Neural crest cell (in vitro differentiated cells): ENCODE results near the gene ARHGAP26. TPM values are rescaled to one million over a fixed set of nuclear protein-coding genes. Genes with fewer than 3 reads are reported as not detected.

ENCODE experiments used
- DNase-seq: peaks from one replicate; pipeline ENCODE4 v3.0.0; 2021; ENCODE audit warnings: low read depth, mixed read lengths, low spot score
- H3K27ac Mint-ChIP-seq: one replicate; pipeline ENCODE4 v1.8.0; 2021; ENCODE audit warnings: mild to moderate bottlenecking, mixed read lengths; ENCODE audit not compliant: unreplicated experiment
- H3K27me3 Mint-ChIP-seq: 2 replicates; pipeline ENCODE4 v1.8.0; 2021; ENCODE audit warnings: low read depth, mild to moderate bottlenecking, mixed read lengths
- H3K36me3 Mint-ChIP-seq: 2 replicates; pipeline ENCODE4 v1.8.0; 2021; ENCODE audit warnings: low read depth, mild to moderate bottlenecking, mixed read lengths
- H3K4me1 Mint-ChIP-seq: 2 replicates; pipeline ENCODE4 v1.8.0; 2021; ENCODE audit warnings: mixed read lengths
- H3K4me3 Mint-ChIP-seq: one replicate; pipeline ENCODE4 v1.8.0; 2021; ENCODE audit warnings: mild to moderate bottlenecking, mixed read lengths
- H3K9me3 Mint-ChIP-seq: 2 replicates; pipeline ENCODE4 v1.8.0; 2021; ENCODE audit warnings: mixed read lengths
- CTCF ChIP-seq: fragments of 200-600 bp; sonication (generic); conservative IDR thresholded peaks from 2 replicates; pipeline ENCODE4 v1.5.0; 2021; ENCODE audit warnings: antibody characterized with exemption, mild to moderate bottlenecking
- total RNA-seq: library from RNA; stranded (reverse); gene quantifications from 2 replicates; pipeline ENCODE4 v1.2.1, GENCODE V29; 2021

ARHGAP26 gene
- total RNA-seq, 1 donor from 2014 or later = 5.5 TPM

- no peak for TF ChIP-seq CTCF
- peaks cover 3% of the 10 kb centered on the region for H3K36me3 Mint-ChIP-seq
- no peak for DNase-seq
- no peak overlapping the region for H3K4me3 Mint-ChIP-seq
- H3K4me1 Mint-ChIP-seq = peaks cover 19% of the 10 kb centered on the region
- peaks cover 3% of the 10 kb centered on the region for H3K9me3 Mint-ChIP-seq
- no peaks in the 10 kb centered on the region for H3K27me3 Mint-ChIP-seq
- H3K27ac Mint-ChIP-seq = no peak overlapping the region
Observed at GRCh38 chr5:143021595-143021994, 251.4 kb downstream of the ARHGAP26 start.

GRCh38 chr5:143023411-143024096, 253.4 kb downstream of the ARHGAP26 start:
- Mint-ChIP-seq H3K4me1 (peaks cover 14% of the 10 kb centered on the region), H3K4me3 (no peak overlapping the region), H3K27me3 (no peaks in the 10 kb centered on the region), H3K9me3 (no peaks in the 10 kb centered on the region), H3K36me3 (no peaks in the 10 kb centered on the region), H3K27ac (peak overlapping the region; percentile 85)
- no peak for TF ChIP-seq CTCF
- no peak for DNase-seq

GRCh38 chr5:143024228-143024920, 254.2 kb downstream of the ARHGAP26 start:
- Mint-ChIP-seq H3K9me3 (no peaks in the 10 kb centered on the region), H3K27ac (no peak overlapping the region), H3K4me3 (no peak overlapping the region), H3K4me1 (peaks cover 14% of the 10 kb centered on the region), H3K27me3 (no peaks in the 10 kb centered on the region), H3K36me3 (no peaks in the 10 kb centered on the region)
- no peak for DNase-seq
- no peak for TF ChIP-seq CTCF

GRCh38 chr5:143025376-143025775, 255.2 kb downstream of the ARHGAP26 start:
- no peak for DNase-seq
- H3K27me3 Mint-ChIP-seq = no peaks in the 10 kb centered on the region
- H3K9me3 Mint-ChIP-seq = no peaks in the 10 kb centered on the region
- TF ChIP-seq CTCF = no peak
- H3K27ac Mint-ChIP-seq = no peak overlapping the region
- no peaks in the 10 kb centered on the region for H3K36me3 Mint-ChIP-seq
- H3K4me1 Mint-ChIP-seq = peaks cover 14% of the 10 kb centered on the region
- no peak overlapping the region for H3K4me3 Mint-ChIP-seq

- DNase-seq = no peak
- H3K27ac Mint-ChIP-seq = no peak overlapping the region
- no peaks in the 10 kb centered on the region for H3K9me3 Mint-ChIP-seq
- peaks cover 14% of the 10 kb centered on the region for H3K4me1 Mint-ChIP-seq
- no peak overlapping the region for H3K4me3 Mint-ChIP-seq
- H3K27me3 Mint-ChIP-seq = no peaks in the 10 kb centered on the region
- H3K36me3 Mint-ChIP-seq = no peaks in the 10 kb centered on the region
- no peak for TF ChIP-seq CTCF
Observed at GRCh38 chr5:143025971-143026370, 255.8 kb downstream of the ARHGAP26 start.
